Measurements from ENCODE around the gene TYRP1.

TYRP1 gene

GRCh38 chr9:12739014-12739652 is 45.9 kb downstream of the TYRP1 start:
- DNase-seq = no peak

GRCh38 chr9:12740845-12741244 is 47.7 kb downstream of the TYRP1 start:
- DNase-seq = no peak

GRCh38 chr9:12748016-12748415 is 54.8 kb downstream of the TYRP1 start:
- DNase-seq = no peak

- no peak for DNase-seq
These were observed 55.8 kb downstream of the TYRP1 start for GRCh38 chr9:12748954-12749353.

GRCh38 chr9:12753931-12754330 is 60.7 kb downstream of the TYRP1 start:
- no peak for DNase-seq

GRCh38 chr9:12759761-12760160 is 66.6 kb downstream of the TYRP1 start:
- DNase-seq = no peak
